SH-SY5Y (cell line): Measurements from ENCODE around the gene DNAAF9.

Experiments used
- GATA2 ChIP-seq: IDR thresholded peaks from 2 replicates; pipeline ENCODE4 v1.6.1; 2011; ENCODE audit warnings: mild to moderate bottlenecking, low read depth, low read length
- GATA3 ChIP-seq: IDR thresholded peaks from 2 replicates; pipeline ENCODE4 v1.6.1; 2011; ENCODE audit warnings: low read depth, mild to moderate bottlenecking, low read length, moderate library complexity

DNA sequence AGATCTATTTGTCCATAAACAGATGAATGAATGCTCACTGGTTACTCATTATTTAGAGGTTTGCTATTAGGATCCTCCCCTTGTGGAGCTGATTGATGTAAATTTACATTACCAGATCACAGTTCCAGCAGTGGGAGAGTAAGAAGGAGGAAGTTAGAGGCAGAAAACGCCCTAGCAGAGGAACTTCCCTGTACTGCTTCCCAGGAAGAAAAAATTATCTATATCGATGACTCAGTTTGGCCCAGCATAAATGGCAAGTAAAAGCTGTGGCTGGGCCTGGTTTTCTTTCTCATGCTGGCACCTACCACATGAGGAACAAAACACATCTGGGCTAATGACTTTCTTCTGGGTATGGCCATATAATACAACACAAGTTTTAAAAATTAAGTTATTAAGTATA, 35.7 kb downstream of the DNAAF9 start:
- TF ChIP-seq GATA3 (no peak), GATA2 (no peak)
